Measurements from ENCODE around the gene CASZ1.

CASZ1 gene

GRCh38 chr1:10667861-10668761 lies 128.3 kb downstream of the CASZ1 start:
- DNase-seq = no peak

- DNase-seq = no peak
Measured at GRCh38 chr1:10665930-10666850, 130.3 kb downstream of the CASZ1 start.

GRCh38 chr1:10665226-10665625 lies 131.2 kb downstream of the CASZ1 start:
- DNase-seq = no peak

GRCh38 chr1:10664251-10664650 lies 132.2 kb downstream of the CASZ1 start:
- no peak for DNase-seq

GRCh38 chr1:10663678-10664035 lies 132.8 kb downstream of the CASZ1 start:
- DNase-seq = no peak

- no peak for DNase-seq
Measured at GRCh38 chr1:10662824-10663677, 133.4 kb downstream of the CASZ1 start.

GRCh38 chr1:10662090-10662688 lies 134.3 kb downstream of the CASZ1 start:
- DNase-seq = no peak

- no peak for DNase-seq
Measured at GRCh38 chr1:10661453-10661852, 135.0 kb downstream of the CASZ1 start.

- DNase-seq = no peak
Measured at GRCh38 chr1:10659646-10660540, 136.6 kb downstream of the CASZ1 start.

- no peak for DNase-seq
Measured at GRCh38 chr1:10659218-10659617, 137.2 kb downstream of the CASZ1 start.

- DNase-seq = no peak
Measured at GRCh38 chr1:10658396-10659066, 137.9 kb downstream of the CASZ1 start.

GRCh38 chr1:10657088-10657847 lies 139.2 kb downstream of the CASZ1 start:
- no peak for DNase-seq

- no peak for DNase-seq
Measured at GRCh38 chr1:10656431-10656830, 140.0 kb downstream of the CASZ1 start.

- no peak for DNase-seq
Measured at GRCh38 chr1:10655002-10655401, 141.4 kb downstream of the CASZ1 start.

GRCh38 chr1:10653370-10654125 lies 142.9 kb downstream of the CASZ1 start:
- DNase-seq = no peak

- DNase-seq = no peak
Measured at GRCh38 chr1:10652626-10653025, 143.8 kb downstream of the CASZ1 start.

- DNase-seq = no peak
Measured at GRCh38 chr1:10651793-10652192, 144.7 kb downstream of the CASZ1 start.

GRCh38 chr1:10651389-10651766 lies 145.1 kb downstream of the CASZ1 start:
- DNase-seq = no peak
